RWPE1 (cell line): ENCODE measurements around the gene FGR.

Experiments used
- CTCF ChIA-PET: fragments of 350-600 bp; sonication (Branson Sonifier 250); formaldehyde crosslinking; extraction: SDS; loops from one replicate; lab custom pipeline; 2021; lab: Yijun Ruan, JAX
- POLR2A ChIA-PET: fragments of 400-600 bp; formaldehyde crosslinking; extraction: SDS; loops from one replicate; lab custom pipeline; 2020; ENCODE audit warnings: antibody characterized with exemption; ENCODE audit not compliant: low non-redundant PET; lab: Yijun Ruan, JAX
- DNase-seq: peaks from one replicate; pipeline ENCODE4 v3.0.0; 2012; ENCODE audit warnings: low spot score
- H3K27ac ChIP-seq: fragments of 450-650 bp; 2 replicates; pipeline ENCODE4 v1.5.1; 2017
- TF ChIP-seq, protein P1 (sequence below): fragments of 450-650 bp; conservative IDR thresholded peaks from 2 replicates; pipeline ENCODE4 v1.5.1; 2017; ENCODE audit warnings: low read depth, mild to moderate bottlenecking

FGR gene

DNA sequence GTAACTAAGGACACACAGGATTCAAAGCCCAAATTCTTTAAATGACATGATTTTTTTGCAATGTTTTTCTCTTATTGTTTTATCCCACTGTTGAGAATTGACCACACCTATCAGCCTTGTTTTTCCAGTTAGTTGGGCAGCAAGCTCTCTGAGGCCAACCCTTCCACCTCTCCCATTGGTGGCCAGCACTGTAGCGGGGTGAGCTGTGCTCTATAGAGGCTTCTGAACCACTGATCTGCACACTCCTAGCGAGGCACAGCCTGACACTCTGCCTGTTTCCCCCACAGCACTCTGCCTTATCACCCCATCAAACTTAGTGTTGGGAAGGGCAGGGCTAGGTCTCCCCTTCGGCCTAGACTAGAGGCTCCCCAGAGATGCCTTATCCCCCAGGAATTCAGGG, 50.5 kb downstream of the FGR start:
- CTCF ChIA-PET: interaction anchor here (1.8 kb wide), 1 partner anchor 28 kb away, joined by 8 read pairs; no protein-coding TSS in a partner anchor
- no peak for DNase-seq
- TF ChIP-seq, protein P1, sequence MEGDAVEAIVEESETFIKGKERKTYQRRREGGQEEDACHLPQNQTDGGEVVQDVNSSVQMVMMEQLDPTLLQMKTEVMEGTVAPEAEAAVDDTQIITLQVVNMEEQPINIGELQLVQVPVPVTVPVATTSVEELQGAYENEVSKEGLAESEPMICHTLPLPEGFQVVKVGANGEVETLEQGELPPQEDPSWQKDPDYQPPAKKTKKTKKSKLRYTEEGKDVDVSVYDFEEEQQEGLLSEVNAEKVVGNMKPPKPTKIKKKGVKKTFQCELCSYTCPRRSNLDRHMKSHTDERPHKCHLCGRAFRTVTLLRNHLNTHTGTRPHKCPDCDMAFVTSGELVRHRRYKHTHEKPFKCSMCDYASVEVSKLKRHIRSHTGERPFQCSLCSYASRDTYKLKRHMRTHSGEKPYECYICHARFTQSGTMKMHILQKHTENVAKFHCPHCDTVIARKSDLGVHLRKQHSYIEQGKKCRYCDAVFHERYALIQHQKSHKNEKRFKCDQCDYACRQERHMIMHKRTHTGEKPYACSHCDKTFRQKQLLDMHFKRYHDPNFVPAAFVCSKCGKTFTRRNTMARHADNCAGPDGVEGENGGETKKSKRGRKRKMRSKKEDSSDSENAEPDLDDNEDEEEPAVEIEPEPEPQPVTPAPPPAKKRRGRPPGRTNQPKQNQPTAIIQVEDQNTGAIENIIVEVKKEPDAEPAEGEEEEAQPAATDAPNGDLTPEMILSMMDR: no peak
- POLR2A ChIA-PET: no interaction called here
- H3K27ac ChIP-seq: peak overlapping the region; percentile 41

DNA sequence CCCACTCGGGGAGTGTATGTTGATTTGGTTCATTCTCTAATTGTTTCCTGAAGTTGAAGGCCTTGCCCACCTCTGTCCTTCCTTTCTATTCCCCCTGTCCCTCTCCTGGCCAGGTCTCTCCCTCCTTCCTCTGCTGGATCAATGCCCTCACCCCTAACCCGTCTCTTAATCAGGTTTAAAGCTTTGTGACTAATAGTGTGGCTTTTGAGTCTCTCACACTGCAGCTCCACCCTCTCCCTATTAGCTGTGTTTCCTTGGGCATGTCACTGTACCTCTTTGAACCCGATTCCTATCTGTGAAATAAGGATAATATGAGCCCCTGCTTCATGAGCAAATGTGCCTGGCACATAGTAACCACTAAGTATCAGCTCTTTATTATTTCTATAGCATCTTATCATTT, 51.5 kb downstream of the FGR start:
- TF ChIP-seq, protein P1: no peak
- H3K27ac ChIP-seq: peak overlapping the region; percentile 19; the same call in 1 of the 2 replicates
- ChIA-PET CTCF (interaction anchor here (1.8 kb wide), 1 partner anchor 27 kb away, joined by 8 read pairs; no protein-coding TSS in a partner anchor), POLR2A (no interaction called here)
- DNase-seq: no peak

DNA sequence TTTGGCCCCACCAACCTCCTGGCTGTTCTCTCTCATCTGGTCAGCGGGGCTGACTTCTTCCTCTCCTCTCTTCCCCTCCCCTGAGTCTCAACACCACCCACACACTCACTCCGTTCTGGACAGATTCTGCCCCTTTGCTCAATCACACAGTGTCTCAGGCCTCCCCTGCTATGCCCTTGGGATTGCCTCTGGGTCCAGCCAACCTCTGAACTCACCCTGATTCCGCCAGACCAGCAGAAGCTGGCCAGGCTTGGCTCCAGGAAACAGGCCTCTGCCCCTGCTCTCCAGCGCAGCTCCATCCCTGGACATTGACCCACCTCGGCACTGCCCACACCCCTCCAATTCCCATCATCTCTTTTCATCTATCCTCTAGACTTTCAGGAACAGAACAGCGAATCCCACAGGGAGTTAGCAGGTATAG, 53.2 kb downstream of the FGR start:
- peak overlapping the region; percentile 43 for H3K27ac ChIP-seq
- ChIA-PET POLR2A (interaction anchor here (0.5 kb wide), 1 partner anchor 22 kb away, joined by 6 read pairs; the partner anchor contains the start of gene AHDC1), CTCF (no interaction called here)
- TF ChIP-seq, protein P1: no peak
- no peak for DNase-seq

DNA sequence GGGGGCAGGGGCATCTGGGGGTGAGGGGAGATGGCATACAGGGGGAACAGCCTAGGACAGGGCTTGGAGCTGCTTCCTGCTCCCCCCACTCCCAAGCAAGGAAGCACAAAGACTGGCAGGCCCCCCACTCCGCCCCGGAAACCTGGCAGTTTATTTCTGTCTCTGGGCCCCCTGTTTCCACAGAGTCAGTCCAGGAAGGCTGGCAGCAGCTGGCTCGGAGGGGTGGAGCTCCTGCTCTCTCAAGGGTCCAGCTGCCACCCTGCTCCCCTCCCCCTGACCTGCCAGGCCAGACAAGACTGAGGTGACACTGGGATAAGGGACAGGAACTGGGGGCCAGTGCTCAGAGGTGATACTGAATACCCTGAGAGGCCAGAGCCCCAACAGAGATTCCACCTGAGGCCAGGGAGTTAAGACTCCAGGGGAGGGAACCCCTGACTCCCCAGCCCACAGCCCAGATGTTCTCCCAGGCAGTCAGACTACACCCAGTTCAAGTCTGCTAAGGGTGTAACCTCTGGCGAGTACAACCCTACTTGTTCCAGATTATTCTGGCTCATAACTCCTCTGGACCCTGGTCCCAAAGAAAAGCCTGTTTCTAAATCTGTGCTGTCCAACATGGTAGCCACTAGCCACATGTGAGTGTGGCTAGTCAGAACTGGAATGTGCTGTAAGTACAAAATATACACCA, 57.3 kb downstream of the FGR start:
- TF ChIP-seq, protein P1: no peak
- H3K27ac ChIP-seq: peak overlapping the region; percentile 98
- no peak for DNase-seq
- ChIA-PET CTCF (interaction anchor here (0.9 to 1.6 kb wide), 4 partner anchors 9 to 24 kb away, joined by 3 to 6 read pairs (median 5); no protein-coding TSS in a partner anchor), POLR2A (no interaction called here)

DNA sequence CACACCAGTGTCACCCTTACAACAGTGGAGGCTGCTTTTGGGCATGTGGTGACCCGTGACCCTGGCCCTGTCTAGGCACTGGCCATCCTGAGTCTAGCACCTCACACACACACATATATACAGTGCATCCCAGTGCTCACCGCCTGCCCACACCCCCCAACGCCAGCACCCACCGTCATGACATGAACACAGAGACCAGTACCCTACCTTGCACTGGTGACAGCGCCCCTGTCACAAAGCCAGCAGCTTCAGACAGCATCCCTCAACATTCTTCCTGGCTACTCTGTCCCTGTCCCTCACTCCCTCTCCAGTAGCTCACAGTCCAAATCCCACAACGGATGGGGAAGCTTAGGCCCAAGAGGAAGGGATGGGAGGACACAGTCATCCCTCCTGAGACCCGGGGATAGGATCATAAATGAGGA, 58.2 kb downstream of the FGR start:
- peak overlapping the region; percentile 98 for H3K27ac ChIP-seq
- ChIA-PET CTCF (interaction anchor here (1.2 to 1.6 kb wide), 3 partner anchors 8 to 25 kb away, joined by 3 to 6 read pairs (median 5); no protein-coding TSS in a partner anchor), POLR2A (interaction anchor here (0.7 kb wide), 1 partner anchor 546 kb away, joined by 6 read pairs; no protein-coding TSS in a partner anchor)
- TF ChIP-seq, protein P1: no peak
- no peak for DNase-seq

DNA sequence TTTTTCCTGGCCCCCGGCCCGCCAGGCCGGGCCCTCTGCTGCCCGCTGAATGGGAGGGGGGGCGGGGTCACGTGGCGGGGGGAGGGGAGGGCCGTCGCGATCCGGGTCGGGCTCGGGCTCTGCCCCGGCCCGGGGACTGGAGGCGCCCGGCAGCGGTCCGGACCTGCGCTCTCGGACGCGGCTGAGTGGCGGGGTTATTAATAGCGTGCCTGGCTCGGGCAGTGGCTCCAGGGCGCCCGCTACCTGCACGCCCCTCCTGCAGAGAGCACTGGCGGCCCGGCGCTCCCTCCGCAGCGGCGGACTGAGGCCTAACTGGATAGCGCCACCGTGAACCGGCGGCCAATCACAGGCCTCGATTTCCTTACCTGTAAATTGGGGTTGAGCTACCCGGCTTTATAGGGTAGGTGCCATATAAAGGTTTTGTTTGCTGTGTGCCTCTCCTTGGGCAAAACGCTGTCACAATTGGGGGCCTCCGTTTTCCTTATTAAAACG, 59.1 kb downstream of the FGR start:
- ChIA-PET POLR2A (interaction anchor here (0.6 to 0.7 kb wide), 2 partner anchors 39 to 545 kb away, joined by 6 to 7 read pairs; no protein-coding TSS in a partner anchor), CTCF (interaction anchor here (1.0 to 1.4 kb wide), 2 partner anchors 12 to 25 kb away, joined by 3 to 8 read pairs; no protein-coding TSS in a partner anchor)
- TF ChIP-seq, protein P1: no peak
- peak overlapping the region; percentile 98 for H3K27ac ChIP-seq
- DNase-seq: peak; percentile 60
